D721Med (cell line): ENCODE results near the gene CD86.
"Not testable (repeated sequence)": the region's sequence is repeated elsewhere in the genome, so short reads cannot be mapped to it uniquely, and the experiment has no call there.

Source experiments
- DNase-seq: peaks from one replicate; pipeline ENCODE4 v3.0.0; 2011; ENCODE audit warnings: low spot score; ENCODE audit not compliant: insufficient read length
- FAIRE-seq: peaks from 2 replicates; lab custom pipeline; 2011; peaks lifted over from hg19 to GRCh38; lab: Jason Lieb, UNC
- CTCF ChIP-seq: IDR thresholded peaks from 2 replicates; pipeline ENCODE4 v1.5.1; 2012; ENCODE audit warnings: mild to moderate bottlenecking, control low read depth; ENCODE audit not compliant: insufficient read depth; ENCODE audit errors: missing control alignments

Gene CD86

GRCh38 chr3:122030381-122031122 is 24.6 kb upstream of the CD86 start:
- DNase-seq (no peak), FAIRE-seq (no peak)
- no peak for TF ChIP-seq CTCF

DNA sequence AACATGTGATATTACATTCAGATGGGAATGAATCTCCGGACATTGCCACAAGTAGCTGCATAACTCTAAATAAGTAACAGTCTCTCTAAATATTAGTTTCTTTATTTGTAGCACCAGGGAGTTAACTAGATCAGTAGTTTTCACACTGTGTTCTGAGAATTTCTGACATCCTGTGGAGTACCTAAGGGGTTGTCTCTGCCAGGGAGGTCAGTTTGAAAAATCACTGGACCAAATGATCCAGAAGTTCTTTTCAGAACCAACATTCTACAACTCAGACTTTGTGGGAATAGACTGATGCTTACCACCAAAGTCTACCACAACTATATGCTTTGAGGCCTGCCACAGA is 24.1 kb upstream of the CD86 start:
- FAIRE-seq = no peak
- DNase-seq = no peak
- TF ChIP-seq CTCF = no peak

- FAIRE-seq = no peak
- no peak for TF ChIP-seq CTCF
Measured at GRCh38 chr3:122032531-122032930, 22.6 kb upstream of the CD86 start.

DNA sequence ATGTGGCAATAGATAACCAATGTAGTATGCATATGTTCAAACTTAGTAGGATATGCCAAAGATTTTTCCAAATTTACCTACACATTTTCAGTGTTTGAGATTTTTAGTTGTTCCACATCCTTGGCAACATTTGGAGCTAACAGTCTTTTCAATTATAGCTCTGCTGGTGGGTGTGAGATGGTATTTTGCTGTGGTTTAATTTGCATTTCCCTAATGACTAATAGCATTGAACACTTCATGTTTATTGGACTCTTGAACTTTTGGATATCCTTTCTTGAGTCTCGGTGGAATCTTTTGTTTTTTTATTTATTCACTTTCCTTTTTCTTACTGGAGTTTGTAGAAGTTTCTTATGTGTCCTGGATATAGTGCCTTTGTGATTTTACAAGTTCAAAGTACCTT is 22.1 kb upstream of the CD86 start:
- DNase-seq = no peak
- no peak for TF ChIP-seq CTCF
- FAIRE-seq = no peak

More at GRCh38 chr3:122032531-122032930, 22.6 kb upstream of the CD86 start:
- DNase-seq = no peak

DNA sequence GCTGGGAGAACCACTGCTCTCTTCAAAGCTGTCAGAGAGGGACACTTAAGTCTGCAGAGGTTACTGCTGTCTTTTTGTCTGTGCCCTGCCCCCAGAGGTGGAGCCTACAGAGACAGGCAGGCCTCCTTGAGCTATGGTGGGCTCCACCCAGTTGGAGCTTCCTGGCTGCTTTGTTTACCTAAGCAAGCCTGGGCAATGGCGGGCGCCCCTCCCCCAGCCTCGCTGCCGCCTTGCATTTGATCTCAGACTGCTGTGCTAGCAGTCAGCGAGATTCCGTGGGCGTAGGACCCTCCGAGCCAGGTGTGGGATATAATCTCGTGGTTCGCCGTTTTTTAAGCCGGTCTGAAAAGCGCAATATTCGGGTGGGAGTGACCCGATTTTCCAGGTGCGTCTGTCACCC is 7.9 kb upstream of the CD86 start:
- FAIRE-seq, DNase-seq: not testable (repeated sequence)

GRCh38 chr3:122047773-122048172 is 7.4 kb upstream of the CD86 start:
- not testable (repeated sequence) for DNase-seq, FAIRE-seq

DNA sequence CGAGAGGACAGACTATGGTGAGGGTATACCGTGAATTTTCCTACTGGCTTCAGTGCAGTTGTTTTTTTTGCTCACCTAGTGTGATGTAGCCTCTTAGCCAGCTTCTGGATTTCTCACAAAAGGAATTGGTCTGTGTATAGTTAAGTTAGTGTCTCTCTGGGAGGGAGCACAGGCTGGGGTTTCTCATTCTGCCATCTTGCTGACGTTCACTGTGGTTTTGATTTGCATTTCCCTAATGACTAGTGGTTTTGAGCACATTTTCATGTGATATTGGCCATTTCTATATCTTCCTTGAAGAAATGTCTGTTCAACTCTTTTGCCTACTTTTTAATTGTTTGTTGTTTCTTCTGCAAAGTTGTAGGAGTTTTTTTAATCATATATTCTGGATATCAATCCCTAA is 2.2 kb upstream of the CD86 start:
- TF ChIP-seq CTCF = no peak
- FAIRE-seq (no peak), DNase-seq (no peak)

DNA sequence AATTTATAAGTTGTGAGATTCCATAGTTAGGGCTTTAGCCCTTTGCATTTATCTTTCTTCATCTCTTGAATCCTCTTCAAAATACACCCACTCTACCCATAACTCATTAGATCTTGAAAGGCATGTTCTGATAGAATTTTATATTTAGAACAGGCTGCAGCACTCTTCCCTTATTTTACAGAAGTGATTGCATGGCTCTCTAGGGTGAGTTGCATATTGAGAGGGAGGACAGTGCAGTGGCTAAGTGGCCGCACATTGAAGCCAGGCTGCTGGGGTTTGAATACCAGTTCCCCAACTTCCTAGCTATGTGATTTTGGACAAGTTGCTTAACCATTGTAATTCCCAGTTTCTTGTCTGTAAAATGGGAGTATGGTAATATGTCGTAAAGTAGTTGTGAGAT is 2.5 kb downstream of the CD86 start:
- no peak for FAIRE-seq

More for the DNA sequence above, 2.5 kb downstream of the CD86 start:
- DNase-seq = no peak
- TF ChIP-seq CTCF = no peak
